Measurements from ENCODE around the gene ZCWPW1.

ZCWPW1 gene

GRCh38 chr7:100351657-100352058, 76.8 kb downstream of the ZCWPW1 start:
- DNase-seq, result no peak

Measured in GF-D8 (cell line).